Measurements from ENCODE around the gene ABCC6. TPM values are rescaled to one million over a fixed set of nuclear protein-coding genes. Genes with fewer than 3 reads are reported as not detected.
"Not testable (repeated sequence)": the region's sequence is repeated elsewhere in the genome, so short reads cannot be mapped to it uniquely, and the experiment has no call there.

ABCC6 gene
- total and polyA plus RNA-seq, 2 of the 4 experiments (the other 2 are of a cell fraction): 0.36 to 1.3 TPM

- in situ Hi-C loops (cut with MboI; ENCODE audit: low sequenced_read_pairs); H3K9ac ChIP-seq (ENCODE audit: low read depth, low read length); H3K4me2 ChIP-seq (ENCODE audit: low read depth, low read length); H3K4me1 ChIP-seq (ENCODE audit: control insufficient read depth, insufficient read depth, low read length); CTCF ChIA-PET; H3K4ac ChIP-seq (ENCODE audit: low read depth, low read length); H2BK5ac ChIP-seq (ENCODE audit: low read depth, low read length, poor library complexity, severe bottlenecking); H3K9me1 ChIP-seq (ENCODE audit: insufficient read depth, low read length); H3K18ac ChIP-seq (ENCODE audit: low read depth, low read length); BruUV-seq (replicated peaks); H3K27ac ChIP-seq (ENCODE audit: insufficient read depth, low read length); H3K56ac ChIP-seq (ENCODE audit: extremely low read depth, insufficient read depth, low read length); intact Hi-C loops (cut with micrococcal nuclease); H4K8ac ChIP-seq (ENCODE audit: low read depth in 2 of 2, low read length in 2 of 2); H2AK9ac ChIP-seq (replicated peaks; ENCODE audit: low read depth, low read length, poor library complexity); ATAC-seq (ENCODE audit: low read depth); H2AFZ ChIP-seq (replicated peaks; ENCODE audit: low read length, poor library complexity); dilution Hi-C loops (cut with HindIII; ENCODE audit: low sequenced_read_pairs, unreplicated experiment); H2BK20ac ChIP-seq (ENCODE audit: low read depth, low read length); H4K91ac ChIP-seq (ENCODE audit: insufficient read depth, low read depth, low read length); H3K27me3 ChIP-seq (ENCODE audit: control insufficient read depth, insufficient read depth, low read length); H2BK15ac ChIP-seq (ENCODE audit: low read depth, low read length); H3K36me3 ChIP-seq (ENCODE audit: control insufficient read depth, insufficient read depth, low read length); H2BK120ac ChIP-seq (ENCODE audit: low read depth, low read length); H4K20me1 ChIP-seq (ENCODE audit: insufficient read depth, low read length); H4K5ac ChIP-seq (ENCODE audit: low read depth, low read length); DNase-seq; H3K4me3 ChIP-seq (ENCODE audit: insufficient read depth, low read depth, low read length); H3K9me3 ChIP-seq (ENCODE audit: control insufficient read depth, insufficient read depth, low read length); POLR2A ChIA-PET (ENCODE audit: unreplicated experiment); H3K14ac ChIP-seq (replicated peaks; ENCODE audit: low read depth, low read length); H3K79me1 ChIP-seq (ENCODE audit: low read depth in 1 of 2, low read length in 2 of 2); H3K23ac ChIP-seq (ENCODE audit: low read depth, low read length); H2AK5ac ChIP-seq (ENCODE audit: low read depth, low read length): not testable (repeated sequence)
- no CpG with 5 or more reads among the region's 7 CpGs for WGBS, 2 experiments (ENCODE audit: extremely low coverage in 2 of 2, insufficient read length in 1 of 2)
These were observed 35.5 kb upstream of the ABCC6 start for GRCh38 chr16:16258822-16259221.

GRCh38 chr16:16257301-16257923, 34.1 kb upstream of the ABCC6 start:
- H3K79me1 ChIP-seq (ENCODE audit: low read depth in 1 of 2, low read length in 2 of 2); H3K36me3 ChIP-seq (ENCODE audit: control insufficient read depth, insufficient read depth, low read length); H3K9me3 ChIP-seq (ENCODE audit: control insufficient read depth, insufficient read depth, low read length); H3K4ac ChIP-seq (ENCODE audit: low read depth, low read length); H3K4me1 ChIP-seq (ENCODE audit: control insufficient read depth, insufficient read depth, low read length); H3K56ac ChIP-seq (ENCODE audit: extremely low read depth, insufficient read depth, low read length); H2AK9ac ChIP-seq (replicated peaks; ENCODE audit: low read depth, low read length, poor library complexity); H4K5ac ChIP-seq (ENCODE audit: low read depth, low read length); intact Hi-C loops (cut with micrococcal nuclease); H3K18ac ChIP-seq (ENCODE audit: low read depth, low read length); H2BK5ac ChIP-seq (ENCODE audit: low read depth, low read length, poor library complexity, severe bottlenecking); DNase-seq; H3K27me3 ChIP-seq (ENCODE audit: control insufficient read depth, insufficient read depth, low read length); dilution Hi-C loops (cut with HindIII; ENCODE audit: low sequenced_read_pairs, unreplicated experiment); H2BK120ac ChIP-seq (ENCODE audit: low read depth, low read length); H2BK20ac ChIP-seq (ENCODE audit: low read depth, low read length); CTCF ChIA-PET; POLR2A ChIA-PET (ENCODE audit: unreplicated experiment); H3K23ac ChIP-seq (ENCODE audit: low read depth, low read length); H3K27ac ChIP-seq (ENCODE audit: insufficient read depth, low read length); H4K20me1 ChIP-seq (ENCODE audit: insufficient read depth, low read length); in situ Hi-C loops (cut with MboI; ENCODE audit: low sequenced_read_pairs); H4K8ac ChIP-seq (ENCODE audit: low read depth in 2 of 2, low read length in 2 of 2); ATAC-seq (ENCODE audit: low read depth); H3K9ac ChIP-seq (ENCODE audit: low read depth, low read length); H4K91ac ChIP-seq (ENCODE audit: insufficient read depth, low read depth, low read length); H3K4me3 ChIP-seq (ENCODE audit: insufficient read depth, low read depth, low read length); H2AFZ ChIP-seq (replicated peaks; ENCODE audit: low read length, poor library complexity); H2BK15ac ChIP-seq (ENCODE audit: low read depth, low read length); BruUV-seq (replicated peaks); H3K9me1 ChIP-seq (ENCODE audit: insufficient read depth, low read length); H2AK5ac ChIP-seq (ENCODE audit: low read depth, low read length); H3K14ac ChIP-seq (replicated peaks; ENCODE audit: low read depth, low read length); H3K4me2 ChIP-seq (ENCODE audit: low read depth, low read length): not testable (repeated sequence)
- WGBS, 2 experiments (ENCODE audit: extremely low coverage in 2 of 2, insufficient read length in 1 of 2): no CpG with 5 or more reads among the region's 2 CpGs

All from IMR-90 (cell line).